Mucosa of descending colon (tissue), 3 donors: Measurements from ENCODE around the gene ADAMTS2. TPM values are rescaled to one million over a fixed set of nuclear protein-coding genes. Genes with fewer than 3 reads are reported as not detected.
"Not testable (repeated sequence)": the region's sequence is repeated elsewhere in the genome, so short reads cannot be mapped to it uniquely, and the experiment has no call there.

Experiments used
- ATAC-seq: fragments of 200-7000 bp; cut with Tn5 transposase; one replicate; pipeline ENCODE4 v1.9.1; 2020; ENCODE audit warnings: mild to moderate bottlenecking, moderate library complexity
- DNase-seq, 3 donors: peaks; one replicate each; pipeline ENCODE4 v3.0.0-alpha.2; 2020
- H3K36me3 ChIP-seq: fragments of 200-600 bp; one replicate; pipeline ENCODE4 v1.8.0; 2021; ENCODE audit warnings: low read depth, mild to moderate bottlenecking
- H3K4me1 ChIP-seq: fragments of 200-600 bp; one replicate; pipeline ENCODE4 v1.8.0; 2021; ENCODE audit warnings: low read depth, mild to moderate bottlenecking
- H3K4me3 ChIP-seq: fragments of 200-600 bp; one replicate; pipeline ENCODE4 v1.8.0; 2021; ENCODE audit warnings: mild to moderate bottlenecking
- H3K9me3 ChIP-seq: fragments of 200-600 bp; one replicate; pipeline ENCODE4 v1.8.0; 2021; ENCODE audit warnings: mild to moderate bottlenecking
- CTCF ChIP-seq: fragments of 200-600 bp; IDR thresholded peaks from one replicate; pipeline ENCODE4 v1.8.0; 2022; ENCODE audit warnings: antibody characterized with exemption, mild to moderate bottlenecking
- intact Hi-C, 2 donors: fragments of 100-400 bp; cut with DNase I in 1 of 2; cut with micrococcal nuclease in 1 of 2; formaldehyde crosslinking; loops; one replicate each; pipeline versions ENCODE4 v1.11.0 to v1.11.1; 2022; cut with DNase I, micrococcal nuclease
- total RNA-seq, 3 donors: library from RNA; stranded (reverse); fragmentation: NEBNext Ultra II Directional in 2 of 3; extraction: Animal tissue kit (Norgen Biotek cat#: 25700) in 2 of 3; gene quantifications; one replicate each; pipeline versions ENCODE4 v1.2.1 to v1.2.4, GENCODE V29; 2021 to 2023
- donor health status: DM: no; HTN: no; CAD: no; lungs with moderate emphysema.
- donor health status: DM: no; HTN: no; CAD: no.
- donor health status: DM: no; HTN: yes; CAD: no.

Gene ADAMTS2
- total RNA-seq, 3 donors from 2014 or later, result 1.3 to 9.2 (median 7.3) TPM

- no peak for TF ChIP-seq CTCF
- Histone ChIP-seq H3K36me3 (no peaks in the 10 kb centered on the region), H3K4me1 (no peaks in the 10 kb centered on the region), H3K9me3 (no peaks in the 10 kb centered on the region), H3K4me3 (no peak overlapping the region)
- DNase-seq, result peak in 1 of 3 donors; percentile 13
- intact Hi-C loops, result no loop called here
- ATAC-seq, result no peak
Observed at GRCh38 chr5:179327021-179327735, 18.1 kb downstream of the ADAMTS2 start.

- peak; percentile 47 for ATAC-seq
- no peaks in the 10 kb centered on the region for H3K36me3 ChIP-seq
- no peak overlapping the region for H3K4me3 ChIP-seq
- DNase-seq, result peak; percentile 21 to 66 (median 25)
- no peaks in the 10 kb centered on the region for H3K9me3 ChIP-seq
- no peak for TF ChIP-seq CTCF
- no peaks in the 10 kb centered on the region for H3K4me1 ChIP-seq
- intact Hi-C loops, result no loop called here
Observed at GRCh38 chr5:179326122-179326927, 18.9 kb downstream of the ADAMTS2 start.

- DNase-seq (peak in 2 of 3 donors; percentile 17 to 43), ATAC-seq (no peak)
- Histone ChIP-seq H3K4me1 (no peaks in the 10 kb centered on the region), H3K36me3 (no peaks in the 10 kb centered on the region), H3K9me3 (no peaks in the 10 kb centered on the region), H3K4me3 (no peak overlapping the region)
- TF ChIP-seq CTCF, result no peak
- intact Hi-C loops, result no loop called here
Observed at GRCh38 chr5:179325296-179326031, 19.8 kb downstream of the ADAMTS2 start.

GRCh38 chr5:179324760-179325295 lies 20.4 kb downstream of the ADAMTS2 start:
- ATAC-seq (no peak), DNase-seq (peak in 2 of 3 donors; percentile 6 to 10)
- no peaks in the 10 kb centered on the region for H3K4me1 ChIP-seq
- no peaks in the 10 kb centered on the region for H3K36me3 ChIP-seq
- no peaks in the 10 kb centered on the region for H3K9me3 ChIP-seq
- no peak for TF ChIP-seq CTCF
- intact Hi-C loops, result no loop called here
- H3K4me3 ChIP-seq, result no peak overlapping the region

- ATAC-seq, intact Hi-C loops, H3K9me3 ChIP-seq, H3K4me1 ChIP-seq, H3K4me3 ChIP-seq, H3K36me3 ChIP-seq: not testable (repeated sequence)
- peak in 2 of 3 donors; percentile 0 to 14 for DNase-seq
Observed at GRCh38 chr5:179324316-179324715, 20.9 kb downstream of the ADAMTS2 start.
